ENCODE data around the gene PREX1.

DNA sequence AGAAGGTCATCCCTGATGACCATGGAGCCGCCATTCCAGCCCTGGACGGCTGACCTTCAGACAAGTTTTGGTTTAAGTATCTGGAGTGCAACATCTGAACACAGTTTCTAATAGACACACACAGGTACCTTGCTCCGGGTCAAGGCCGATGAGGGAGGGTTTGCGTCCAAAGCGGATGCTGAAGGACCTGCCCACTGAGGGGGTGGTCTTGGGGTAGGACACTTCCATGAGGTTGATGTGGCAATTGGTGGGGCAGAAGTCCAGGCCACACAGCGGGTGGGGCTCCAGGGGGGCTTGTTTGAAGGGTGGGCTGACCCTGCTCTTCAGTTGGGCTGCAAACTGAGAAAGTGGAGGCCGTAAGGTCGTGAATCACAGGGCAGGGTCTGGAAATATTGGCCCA lies 177.9 kb downstream of the PREX1 start:
- TF ChIP-seq POLR2A (IDR thresholded peaks at IDR 0.05) (no peak), POLR2AphosphoS5 (IDR thresholded peaks at IDR 0.05; ENCODE audit: insufficient read depth in 1 of 2, low read depth in 1 of 2) (no peak)
- TF ChIP-seq, protein P1, sequence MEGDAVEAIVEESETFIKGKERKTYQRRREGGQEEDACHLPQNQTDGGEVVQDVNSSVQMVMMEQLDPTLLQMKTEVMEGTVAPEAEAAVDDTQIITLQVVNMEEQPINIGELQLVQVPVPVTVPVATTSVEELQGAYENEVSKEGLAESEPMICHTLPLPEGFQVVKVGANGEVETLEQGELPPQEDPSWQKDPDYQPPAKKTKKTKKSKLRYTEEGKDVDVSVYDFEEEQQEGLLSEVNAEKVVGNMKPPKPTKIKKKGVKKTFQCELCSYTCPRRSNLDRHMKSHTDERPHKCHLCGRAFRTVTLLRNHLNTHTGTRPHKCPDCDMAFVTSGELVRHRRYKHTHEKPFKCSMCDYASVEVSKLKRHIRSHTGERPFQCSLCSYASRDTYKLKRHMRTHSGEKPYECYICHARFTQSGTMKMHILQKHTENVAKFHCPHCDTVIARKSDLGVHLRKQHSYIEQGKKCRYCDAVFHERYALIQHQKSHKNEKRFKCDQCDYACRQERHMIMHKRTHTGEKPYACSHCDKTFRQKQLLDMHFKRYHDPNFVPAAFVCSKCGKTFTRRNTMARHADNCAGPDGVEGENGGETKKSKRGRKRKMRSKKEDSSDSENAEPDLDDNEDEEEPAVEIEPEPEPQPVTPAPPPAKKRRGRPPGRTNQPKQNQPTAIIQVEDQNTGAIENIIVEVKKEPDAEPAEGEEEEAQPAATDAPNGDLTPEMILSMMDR (IDR thresholded peaks at IDR 0.05), result no peak

All from vagina (tissue), 2 donors.